CD4-positive, alpha-beta T cell treated with Interleukin-2 at 100 ng/mL for 4 hours (primary cell): ENCODE results near the gene CDAN1.
"Not testable (repeated sequence)": the region's sequence is repeated elsewhere in the genome, so short reads cannot be mapped to it uniquely, and the experiment has no call there.

Source experiments
- DNase-seq: peaks from one replicate; pipeline ENCODE4 v3.0.0-alpha.2; 2020; ENCODE audit warnings: low spot score

The CDAN1 gene, protein sequence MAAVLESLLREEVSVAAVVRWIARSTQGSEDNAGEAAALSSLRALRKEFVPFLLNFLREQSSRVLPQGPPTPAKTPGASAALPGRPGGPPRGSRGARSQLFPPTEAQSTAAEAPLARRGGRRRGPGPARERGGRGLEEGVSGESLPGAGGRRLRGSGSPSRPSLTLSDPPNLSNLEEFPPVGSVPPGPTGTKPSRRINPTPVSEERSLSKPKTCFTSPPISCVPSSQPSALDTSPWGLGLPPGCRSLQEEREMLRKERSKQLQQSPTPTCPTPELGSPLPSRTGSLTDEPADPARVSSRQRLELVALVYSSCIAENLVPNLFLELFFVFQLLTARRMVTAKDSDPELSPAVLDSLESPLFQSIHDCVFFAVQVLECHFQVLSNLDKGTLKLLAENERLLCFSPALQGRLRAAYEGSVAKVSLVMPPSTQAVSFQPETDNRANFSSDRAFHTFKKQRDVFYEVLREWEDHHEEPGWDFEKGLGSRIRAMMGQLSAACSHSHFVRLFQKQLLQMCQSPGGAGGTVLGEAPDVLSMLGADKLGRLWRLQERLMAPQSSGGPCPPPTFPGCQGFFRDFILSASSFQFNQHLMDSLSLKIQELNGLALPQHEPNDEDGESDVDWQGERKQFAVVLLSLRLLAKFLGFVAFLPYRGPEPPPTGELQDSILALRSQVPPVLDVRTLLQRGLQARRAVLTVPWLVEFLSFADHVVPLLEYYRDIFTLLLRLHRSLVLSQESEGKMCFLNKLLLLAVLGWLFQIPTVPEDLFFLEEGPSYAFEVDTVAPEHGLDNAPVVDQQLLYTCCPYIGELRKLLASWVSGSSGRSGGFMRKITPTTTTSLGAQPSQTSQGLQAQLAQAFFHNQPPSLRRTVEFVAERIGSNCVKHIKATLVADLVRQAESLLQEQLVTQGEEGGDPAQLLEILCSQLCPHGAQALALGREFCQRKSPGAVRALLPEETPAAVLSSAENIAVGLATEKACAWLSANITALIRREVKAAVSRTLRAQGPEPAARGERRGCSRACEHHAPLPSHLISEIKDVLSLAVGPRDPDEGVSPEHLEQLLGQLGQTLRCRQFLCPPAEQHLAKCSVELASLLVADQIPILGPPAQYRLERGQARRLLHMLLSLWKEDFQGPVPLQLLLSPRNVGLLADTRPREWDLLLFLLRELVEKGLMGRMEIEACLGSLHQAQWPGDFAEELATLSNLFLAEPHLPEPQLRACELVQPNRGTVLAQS

GRCh38 chr15:42736793-42737528 lies at the start of gene CDAN1:
Gene CDAN1 (minus strand): TSS chr15:42737128. CDS start chr15:42737102, 26 bp downstream.
- peak; percentile 93 for DNase-seq

DNA sequence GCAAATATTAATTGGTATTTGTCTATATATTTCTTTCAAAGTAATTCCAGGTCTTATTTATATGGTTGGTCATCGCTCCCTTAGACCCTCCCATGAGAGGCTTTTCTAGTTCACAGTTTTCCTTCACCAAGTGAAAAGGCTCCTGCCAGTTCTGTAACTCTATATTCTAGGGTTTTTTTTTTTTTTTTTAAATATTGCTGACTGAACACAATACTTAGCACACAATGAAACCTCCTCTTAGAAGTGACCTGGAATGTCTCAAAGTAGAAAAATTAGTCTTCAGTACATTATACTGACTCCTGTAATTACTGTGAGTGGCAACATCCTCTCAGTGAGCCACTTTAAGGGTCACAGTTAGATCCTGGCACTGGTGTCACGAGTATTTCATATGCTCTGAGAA lies 48.6 kb upstream of the CDAN1 start:
- no peak for DNase-seq

DNA sequence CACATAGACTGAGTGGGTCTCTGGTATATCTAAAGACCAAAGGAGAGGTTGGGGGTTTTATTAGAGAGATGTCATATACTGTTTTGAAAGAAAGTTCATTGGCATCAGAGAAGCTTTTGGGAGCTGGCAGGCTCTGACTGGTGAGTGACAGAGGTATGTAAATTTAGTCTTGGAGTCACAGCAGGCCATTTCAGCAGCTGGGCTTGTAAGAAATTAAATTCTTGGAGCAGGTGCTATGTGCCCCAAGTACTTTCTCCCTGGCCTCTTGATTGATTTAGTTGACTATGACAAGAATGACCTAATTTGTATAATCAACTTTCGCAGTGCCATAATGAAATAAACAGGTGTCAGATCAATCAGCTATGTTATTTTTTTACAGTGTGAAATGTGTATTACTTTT lies 47.8 kb upstream of the CDAN1 start:
- DNase-seq, result no peak

DNA sequence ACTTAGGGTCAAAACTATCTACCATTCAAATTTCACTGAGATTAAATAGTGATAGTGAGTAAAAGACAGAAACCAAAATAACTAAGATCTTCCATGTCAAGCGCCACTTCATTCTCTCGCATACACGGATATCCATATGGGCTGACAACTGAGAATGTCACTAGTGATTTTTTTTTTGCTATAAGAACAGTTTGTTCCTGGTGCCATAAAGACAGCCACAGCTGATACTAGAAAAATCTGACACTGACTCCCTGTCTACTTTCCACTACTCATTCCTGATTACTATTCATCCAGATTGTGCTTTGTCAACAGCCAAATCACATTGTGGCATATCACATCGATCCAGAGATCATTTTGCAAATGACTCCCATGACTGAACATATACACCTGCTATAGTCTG lies 45.8 kb upstream of the CDAN1 start:
- no peak for DNase-seq

- no peak for DNase-seq
These were observed 38.5 kb upstream of the CDAN1 start for GRCh38 chr15:42775416-42775815.

DNA sequence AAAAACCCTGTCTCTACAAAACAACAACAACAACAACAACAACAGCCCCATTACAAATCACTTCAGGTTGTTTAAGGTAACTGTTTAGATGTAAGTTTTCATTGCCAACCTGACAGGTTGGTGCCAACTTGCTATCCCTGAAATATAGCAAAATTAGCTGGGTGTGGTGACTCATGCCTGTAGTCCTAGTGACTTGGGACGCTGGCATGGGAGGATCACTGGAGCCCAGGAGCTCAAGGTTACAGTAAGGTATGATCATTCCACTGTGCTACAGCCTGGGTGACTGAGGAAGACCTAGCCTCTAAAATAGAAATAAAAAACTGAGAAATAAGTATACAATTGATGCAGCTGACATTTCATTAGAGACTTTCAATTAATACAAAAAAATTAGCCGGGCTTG lies 36.0 kb upstream of the CDAN1 start:
- no peak for DNase-seq

- DNase-seq, result no peak
These were observed 35.2 kb upstream of the CDAN1 start for GRCh38 chr15:42772144-42772543.

- DNase-seq, result not testable (repeated sequence)
These were observed 29.2 kb upstream of the CDAN1 start for GRCh38 chr15:42766109-42766508.

GRCh38 chr15:42764154-42764731 lies 27.3 kb upstream of the CDAN1 start:
- not testable (repeated sequence) for DNase-seq

- not testable (repeated sequence) for DNase-seq
These were observed 24.9 kb upstream of the CDAN1 start for GRCh38 chr15:42761813-42762212.

- DNase-seq, result no peak
These were observed 23.8 kb upstream of the CDAN1 start for GRCh38 chr15:42760759-42761158.

GRCh38 chr15:42759093-42759492 lies 22.2 kb upstream of the CDAN1 start:
- no peak for DNase-seq

DNA sequence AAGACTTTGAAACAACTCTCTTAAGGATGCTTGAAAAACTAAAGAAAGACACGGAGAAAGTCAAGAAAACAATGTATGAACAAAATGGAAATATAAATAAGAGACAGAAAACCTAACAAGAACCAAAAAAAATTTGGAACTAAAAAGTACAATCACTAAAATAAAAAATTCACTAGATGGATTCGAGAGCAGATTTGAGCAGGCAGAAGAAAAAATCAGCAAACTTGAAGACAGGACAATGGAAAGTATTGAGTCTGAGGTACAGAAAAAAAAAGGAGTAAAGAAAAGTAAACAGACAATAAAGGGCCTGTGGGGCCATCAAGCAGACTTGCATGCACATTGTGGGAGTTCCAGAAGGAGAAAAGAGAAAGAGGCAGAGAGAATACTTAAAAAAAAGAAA lies 13.4 kb upstream of the CDAN1 start:
- DNase-seq, result no peak

GRCh38 chr15:42749266-42749665 lies 12.3 kb upstream of the CDAN1 start:
- no peak for DNase-seq

DNA sequence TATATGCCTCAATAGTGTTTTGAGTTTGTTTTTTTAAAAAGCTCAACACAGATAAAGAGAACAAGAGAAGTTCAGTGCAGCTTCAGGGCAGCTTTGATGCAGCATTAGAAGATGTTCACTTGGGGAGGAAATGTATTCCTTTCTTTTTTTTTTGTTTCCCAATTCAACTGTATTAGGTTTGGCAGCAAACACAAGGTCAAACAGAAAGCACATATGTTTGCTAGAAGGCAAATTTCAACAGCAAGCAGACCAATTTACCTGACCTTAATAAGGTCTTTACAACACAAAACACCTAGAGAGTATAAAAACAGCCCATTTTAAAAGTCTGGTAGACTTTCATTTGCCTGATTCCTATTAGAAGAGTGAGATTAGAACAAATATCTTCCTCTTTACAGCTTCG lies 7.3 kb upstream of the CDAN1 start:
- DNase-seq, result no peak

GRCh38 chr15:42742149-42742548 lies 5.2 kb upstream of the CDAN1 start:
- DNase-seq, result no peak

DNA sequence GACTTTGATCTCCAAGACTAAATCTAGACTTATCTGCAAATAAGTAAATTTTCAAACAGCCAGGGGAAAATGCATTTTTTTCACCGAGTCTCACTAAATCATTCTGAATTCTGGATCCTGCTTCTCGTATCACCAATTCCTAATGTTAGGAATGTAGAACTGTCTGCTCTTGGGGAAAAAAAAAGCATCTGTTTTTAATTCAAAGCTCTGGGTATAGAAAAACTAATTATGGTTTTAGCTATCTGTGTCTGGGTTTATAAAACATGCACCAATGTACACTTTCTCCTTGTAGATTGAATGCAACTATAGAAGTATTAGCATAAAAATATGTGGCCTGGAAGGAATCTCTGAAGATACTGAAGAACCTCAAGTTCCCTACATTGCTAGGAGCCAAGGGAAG lies 4.8 kb upstream of the CDAN1 start:
- DNase-seq, result no peak

- DNase-seq, result no peak
These were observed 801 bp upstream of the CDAN1 start for GRCh38 chr15:42737529-42738328.

- DNase-seq, result no peak
These were observed 643 bp downstream of the CDAN1 start for GRCh38 chr15:42736178-42736792.
